ENCODE data around the gene IGSF21.

IGSF21 gene

GRCh38 chr1:18176619-18177018 is 69.0 kb downstream of the IGSF21 start:
- Histone ChIP-seq H3K4me1 (ENCODE audit: insufficient read depth, low read length, severe bottlenecking) (no peaks in the 10 kb centered on the region), H3K27me3 (ENCODE audit: insufficient read depth, low read length) (no peaks in the 10 kb centered on the region), H3K9me2 (ENCODE audit: low read depth, low read length) (no peaks in the 10 kb centered on the region), H4K20me1 (ENCODE audit: insufficient read depth, low read length) (no peaks in the 10 kb centered on the region), H3K9me3 (ENCODE audit: low read length) (no peaks in the 10 kb centered on the region), H3K27ac (ENCODE audit: low read depth, low read length, poor library complexity, severe bottlenecking) (no peak overlapping the region), H3K36me3 (ENCODE audit: insufficient read depth, low read length) (no peaks in the 10 kb centered on the region), H3K79me2 (ENCODE audit: insufficient read depth, low read length) (no peaks in the 10 kb centered on the region), H3K4me2 (ENCODE audit: low read length) (no peak overlapping the region), H3F3A (ENCODE audit: insufficient read depth, low read length) (no peaks in the 10 kb centered on the region), H3K4me3 (ENCODE audit: low read depth, low read length, poor library complexity, severe bottlenecking) (no peak overlapping the region), H3K9ac (ENCODE audit: low read length) (no peak overlapping the region), H2AFZ (ENCODE audit: low read length) (no peak overlapping the region)
- TF ChIP-seq, protein P1, sequence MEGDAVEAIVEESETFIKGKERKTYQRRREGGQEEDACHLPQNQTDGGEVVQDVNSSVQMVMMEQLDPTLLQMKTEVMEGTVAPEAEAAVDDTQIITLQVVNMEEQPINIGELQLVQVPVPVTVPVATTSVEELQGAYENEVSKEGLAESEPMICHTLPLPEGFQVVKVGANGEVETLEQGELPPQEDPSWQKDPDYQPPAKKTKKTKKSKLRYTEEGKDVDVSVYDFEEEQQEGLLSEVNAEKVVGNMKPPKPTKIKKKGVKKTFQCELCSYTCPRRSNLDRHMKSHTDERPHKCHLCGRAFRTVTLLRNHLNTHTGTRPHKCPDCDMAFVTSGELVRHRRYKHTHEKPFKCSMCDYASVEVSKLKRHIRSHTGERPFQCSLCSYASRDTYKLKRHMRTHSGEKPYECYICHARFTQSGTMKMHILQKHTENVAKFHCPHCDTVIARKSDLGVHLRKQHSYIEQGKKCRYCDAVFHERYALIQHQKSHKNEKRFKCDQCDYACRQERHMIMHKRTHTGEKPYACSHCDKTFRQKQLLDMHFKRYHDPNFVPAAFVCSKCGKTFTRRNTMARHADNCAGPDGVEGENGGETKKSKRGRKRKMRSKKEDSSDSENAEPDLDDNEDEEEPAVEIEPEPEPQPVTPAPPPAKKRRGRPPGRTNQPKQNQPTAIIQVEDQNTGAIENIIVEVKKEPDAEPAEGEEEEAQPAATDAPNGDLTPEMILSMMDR (IDR thresholded peaks at IDR 0.05; ENCODE audit: low read length) = no peak
- no peak for TF ChIP-seq EZH2 (IDR thresholded peaks at IDR 0.05; ENCODE audit: borderline replicate concordance, low read length)

GRCh38 chr1:18178111-18178510 is 70.5 kb downstream of the IGSF21 start:
- Histone ChIP-seq H3K9me3 (ENCODE audit: low read length) (no peaks in the 10 kb centered on the region), H3K4me1 (ENCODE audit: insufficient read depth, low read length, severe bottlenecking) (no peaks in the 10 kb centered on the region), H3K79me2 (ENCODE audit: insufficient read depth, low read length) (no peaks in the 10 kb centered on the region), H3K4me3 (ENCODE audit: low read depth, low read length, poor library complexity, severe bottlenecking) (no peak overlapping the region), H3F3A (ENCODE audit: insufficient read depth, low read length) (no peaks in the 10 kb centered on the region), H3K27ac (ENCODE audit: low read depth, low read length, poor library complexity, severe bottlenecking) (no peak overlapping the region), H3K27me3 (ENCODE audit: insufficient read depth, low read length) (no peaks in the 10 kb centered on the region), H4K20me1 (ENCODE audit: insufficient read depth, low read length) (no peaks in the 10 kb centered on the region), H2AFZ (ENCODE audit: low read length) (no peak overlapping the region), H3K36me3 (ENCODE audit: insufficient read depth, low read length) (no peaks in the 10 kb centered on the region), H3K9ac (ENCODE audit: low read length) (no peak overlapping the region), H3K9me2 (ENCODE audit: low read depth, low read length) (no peaks in the 10 kb centered on the region), H3K4me2 (ENCODE audit: low read length) (no peak overlapping the region)
- TF ChIP-seq EZH2 (IDR thresholded peaks at IDR 0.05; ENCODE audit: borderline replicate concordance, low read length) = no peak
- TF ChIP-seq, protein P1 (IDR thresholded peaks at IDR 0.05; ENCODE audit: low read length) = no peak

- Histone ChIP-seq H3K79me2 (ENCODE audit: insufficient read depth, low read length) (no peaks in the 10 kb centered on the region), H3K9ac (ENCODE audit: low read length) (no peak overlapping the region), H3F3A (ENCODE audit: insufficient read depth, low read length) (no peaks in the 10 kb centered on the region), H3K4me1 (ENCODE audit: insufficient read depth, low read length, severe bottlenecking) (no peaks in the 10 kb centered on the region), H3K4me2 (ENCODE audit: low read length) (no peak overlapping the region), H3K36me3 (ENCODE audit: insufficient read depth, low read length) (no peaks in the 10 kb centered on the region), H3K4me3 (ENCODE audit: low read depth, low read length, poor library complexity, severe bottlenecking) (no peak overlapping the region), H3K9me2 (ENCODE audit: low read depth, low read length) (no peaks in the 10 kb centered on the region), H3K27ac (ENCODE audit: low read depth, low read length, poor library complexity, severe bottlenecking) (no peak overlapping the region), H2AFZ (ENCODE audit: low read length) (no peak overlapping the region), H4K20me1 (ENCODE audit: insufficient read depth, low read length) (no peaks in the 10 kb centered on the region), H3K9me3 (ENCODE audit: low read length) (no peaks in the 10 kb centered on the region), H3K27me3 (ENCODE audit: insufficient read depth, low read length) (no peaks in the 10 kb centered on the region)
- TF ChIP-seq EZH2 (IDR thresholded peaks at IDR 0.05; ENCODE audit: borderline replicate concordance, low read length) = no peak
- TF ChIP-seq, protein P1 (IDR thresholded peaks at IDR 0.05; ENCODE audit: low read length) = no peak
Measured at GRCh38 chr1:18179009-18179408, 71.4 kb downstream of the IGSF21 start.

All from OCI-LY1 (cell line).